ENCODE data around the gene LGR4. TPM values are rescaled to one million over a fixed set of nuclear protein-coding genes. Genes with fewer than 3 reads are reported as not detected.

LGR4 gene
- total and polyA plus RNA-seq, 11 donors: 7.4 to 39.1 (median 28.3) TPM

- Histone ChIP-seq H3K4me3 (peak overlapping the region; percentile 59 to 99 (median 71)), H3K4me1 (peaks cover 0 to 52% (median 34%) of the 10 kb centered on the region in 12 donors), H3K36me3 (peaks cover 0 to 24% (median 13%) of the 10 kb centered on the region in 9 donors), H3K27ac (peak overlapping the region; percentile 75 to 96 (median 92)), H3K27me3 (no peaks in the 10 kb centered on the region), H3K9me3 (no peaks in the 10 kb centered on the region)
- no peak for TF ChIP-seq POLR2A (IDR thresholded peaks at IDR 0.05)
- no peak for TF ChIP-seq CTCF (IDR thresholded peaks at IDR 0.05)
- ATAC-seq (peak in 2 of 4 donors; percentile 1 to 2), DNase-seq (no peak)
- 4 to 6% (median 6%) methylated on average over 5 of the region's 5 CpGs for WGBS, 4 donors
- intact Hi-C loops (cut with DNase I): loop anchor here in 4 of 10 donors (2.0 to 10.0 kb wide), 4 partner anchors 33 to 609 kb away; partner anchors contain the start of genes KIF18A (in 1 of the 4), LGR4 (in 1 of the 4) and METTL15 (in 1 of the 4)
These were observed 33.2 kb upstream of the LGR4 start for GRCh38 chr11:27505781-27506180.

DNA sequence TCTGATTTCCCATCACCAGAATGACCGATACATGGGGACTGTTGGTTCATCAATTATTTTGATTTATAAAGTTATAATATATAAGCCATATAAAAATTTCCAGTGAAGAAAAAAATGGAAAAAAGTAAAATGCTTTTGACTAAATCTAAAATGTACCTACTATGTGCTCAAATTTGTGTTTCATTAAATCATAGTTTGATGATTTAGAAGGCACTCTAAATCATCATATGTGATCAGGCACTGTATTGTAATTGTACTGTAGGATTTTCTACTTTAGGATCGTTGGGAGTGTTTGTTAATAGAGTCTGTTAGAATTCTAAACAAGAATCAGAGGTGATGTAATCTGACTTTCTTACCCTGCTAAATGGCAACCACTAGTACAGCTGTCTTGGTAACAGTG, 31.6 kb upstream of the LGR4 start:
- no peak for ATAC-seq
- WGBS, 4 donors: 72 to 77% (median 74%) methylated on average over 2 of the region's 2 CpGs
- H3K4me1 ChIP-seq: peaks cover 0 to 48% (median 34%) of the 10 kb centered on the region in 12 donors

GRCh38 chr11:27501100-27501499, 28.5 kb upstream of the LGR4 start:
- no peaks in the 10 kb centered on the region for H3K9me3 ChIP-seq
- peaks cover 0 to 51% (median 32%) of the 10 kb centered on the region in 12 donors for H3K4me1 ChIP-seq
- H3K36me3 ChIP-seq: peaks cover 0 to 67% (median 49%) of the 10 kb centered on the region in 9 donors

More for the DNA sequence above, 31.6 kb upstream of the LGR4 start:
- intact Hi-C loops (cut with DNase I): loop anchor here in 3 of 10 donors (10.0 kb wide), 3 partner anchors 191 to 611 kb away; partner anchors contain the start of genes KIF18A (in 1 of the 3) and METTL15 (in 1 of the 3)
- no peak for DNase-seq
- no peaks in the 10 kb centered on the region for H3K27me3 ChIP-seq
- peaks cover 0 to 40% (median 28%) of the 10 kb centered on the region in 9 donors for H3K36me3 ChIP-seq
- H3K27ac ChIP-seq: no peak overlapping the region
- no peak overlapping the region for H3K4me3 ChIP-seq
- H3K9me3 ChIP-seq: no peaks in the 10 kb centered on the region
- TF ChIP-seq POLR2A (IDR thresholded peaks at IDR 0.05) (no peak), CTCF (IDR thresholded peaks at IDR 0.05) (no peak)

GRCh38 chr11:27497911-27498310, 25.3 kb upstream of the LGR4 start:
- intact Hi-C loops (cut with DNase I): no loop called here
- no peaks in the 10 kb centered on the region for H3K27me3 ChIP-seq
- H3K36me3 ChIP-seq: peaks cover 0 to 92% (median 66%) of the 10 kb centered on the region in 9 donors
- 88 to 91% (median 88%) methylated on average over 1 of the region's 1 CpG for WGBS, 4 donors
- DNase-seq (no peak), ATAC-seq (no peak)
- peaks cover 0 to 28% (median 15%) of the 10 kb centered on the region in 12 donors for H3K4me1 ChIP-seq
- TF ChIP-seq CTCF (IDR thresholded peaks at IDR 0.05) (no peak), POLR2A (IDR thresholded peaks at IDR 0.05) (no peak)
- H3K27ac ChIP-seq: no peak overlapping the region
- H3K9me3 ChIP-seq: no peaks in the 10 kb centered on the region
- no peak overlapping the region for H3K4me3 ChIP-seq

More at GRCh38 chr11:27501100-27501499, 28.5 kb upstream of the LGR4 start:
- Histone ChIP-seq H3K27ac (no peak overlapping the region), H3K27me3 (no peaks in the 10 kb centered on the region), H3K4me3 (no peak overlapping the region)
- TF ChIP-seq POLR2A (IDR thresholded peaks at IDR 0.05) (no peak), CTCF (IDR thresholded peaks at IDR 0.05) (no peak)
- ATAC-seq (no peak), DNase-seq (no peak)
- intact Hi-C loops (cut with DNase I): loop anchor here in 3 of 10 donors (10.0 kb wide), 3 partner anchors 194 to 614 kb away; partner anchors contain the start of genes KIF18A (in 1 of the 3) and METTL15 (in 1 of the 3)

Measured in heart left ventricle (tissue), 16 donors.